ENCODE results near the gene FSTL5.

DNA sequence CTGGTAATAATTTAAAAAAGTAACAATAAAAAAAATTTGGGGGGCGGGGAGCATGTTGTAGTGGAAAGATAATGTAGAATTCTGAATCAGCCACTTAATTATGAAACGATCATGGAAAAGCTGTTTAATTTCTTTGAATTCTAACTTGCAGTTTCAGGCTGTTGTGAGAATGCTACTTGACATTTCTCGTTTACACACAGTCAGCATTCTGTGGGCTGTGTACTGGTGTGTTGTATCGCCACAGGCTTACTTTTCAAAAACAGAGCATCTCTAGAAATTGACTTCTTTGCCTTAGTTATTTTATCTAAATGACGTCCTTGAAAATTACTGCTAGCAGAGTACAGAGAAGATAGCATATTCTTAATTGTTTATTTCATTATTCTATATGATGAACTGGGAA is 350.4 kb downstream of the FSTL5 start:
- TF ChIP-seq, protein P1, sequence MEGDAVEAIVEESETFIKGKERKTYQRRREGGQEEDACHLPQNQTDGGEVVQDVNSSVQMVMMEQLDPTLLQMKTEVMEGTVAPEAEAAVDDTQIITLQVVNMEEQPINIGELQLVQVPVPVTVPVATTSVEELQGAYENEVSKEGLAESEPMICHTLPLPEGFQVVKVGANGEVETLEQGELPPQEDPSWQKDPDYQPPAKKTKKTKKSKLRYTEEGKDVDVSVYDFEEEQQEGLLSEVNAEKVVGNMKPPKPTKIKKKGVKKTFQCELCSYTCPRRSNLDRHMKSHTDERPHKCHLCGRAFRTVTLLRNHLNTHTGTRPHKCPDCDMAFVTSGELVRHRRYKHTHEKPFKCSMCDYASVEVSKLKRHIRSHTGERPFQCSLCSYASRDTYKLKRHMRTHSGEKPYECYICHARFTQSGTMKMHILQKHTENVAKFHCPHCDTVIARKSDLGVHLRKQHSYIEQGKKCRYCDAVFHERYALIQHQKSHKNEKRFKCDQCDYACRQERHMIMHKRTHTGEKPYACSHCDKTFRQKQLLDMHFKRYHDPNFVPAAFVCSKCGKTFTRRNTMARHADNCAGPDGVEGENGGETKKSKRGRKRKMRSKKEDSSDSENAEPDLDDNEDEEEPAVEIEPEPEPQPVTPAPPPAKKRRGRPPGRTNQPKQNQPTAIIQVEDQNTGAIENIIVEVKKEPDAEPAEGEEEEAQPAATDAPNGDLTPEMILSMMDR (IDR thresholded peaks at IDR 0.05; ENCODE audit: poor library complexity) = no peak
- TF ChIP-seq EZH2 (IDR thresholded peaks at IDR 0.05; ENCODE audit: borderline replicate concordance) (no peak), EZH2phosphoT487 (IDR thresholded peaks at IDR 0.05; ENCODE audit: low read depth, severe bottlenecking, unreplicated experiment) (no peak)

Data from hepatocyte (in vitro differentiated cells).